Measurements from ENCODE around the gene SLC26A6. TPM values are rescaled to one million over a fixed set of nuclear protein-coding genes. Genes with fewer than 3 reads are reported as not detected.

The SLC26A6 gene
- total RNA-seq, 1 experiment from 2014 or later, result 58.9 TPM

GRCh38 chr3:48679411-48680391, 44.4 kb upstream of the SLC26A6 start (continued):
- TF ChIP-seq PREB (CRISPR knock-in tag; IDR thresholded peaks at IDR 0.05; ENCODE audit: borderline replicate concordance) (no peak), ATF2 (CRISPR knock-in tag; IDR thresholded peaks at IDR 0.05; ENCODE audit: borderline replicate concordance, low read depth) (no peak), MXD4 (CRISPR knock-in tag; IDR thresholded peaks at IDR 0.05; ENCODE audit: borderline replicate concordance) (no peak), ZNF416 (CRISPR knock-in tag; IDR thresholded peaks at IDR 0.05) (no peak), IRF2 (CRISPR knock-in tag; IDR thresholded peaks at IDR 0.05; ENCODE audit: borderline replicate concordance, low read depth) (no peak)

GRCh38 chr3:48678566-48679380, 43.5 kb upstream of the SLC26A6 start:
- Mint-ChIP-seq H3K36me3 (peaks cover 68% of the 10 kb centered on the region), H3K4me3 (no peak overlapping the region), H3K4me1 (peaks cover 2% of the 10 kb centered on the region), H3K27me3 (ENCODE audit: low read depth) (no peaks in the 10 kb centered on the region), H3K9me3 (no peaks in the 10 kb centered on the region), H3K27ac (no peak overlapping the region)
- TF ChIP-seq SP1 (CRISPR knock-in tag; conservative IDR thresholded peaks at IDR 0.05), result no peak
- TF ChIP-seq ZBTB43 (CRISPR knock-in tag; IDR thresholded peaks at IDR 0.05), result no peak
- no peak for TF ChIP-seq USF2 (CRISPR knock-in tag; IDR thresholded peaks at IDR 0.05)
- TF ChIP-seq AR (CRISPR knock-in tag; IDR thresholded peaks at IDR 0.05), result no peak
- TF ChIP-seq MYBL2 (CRISPR knock-in tag; IDR thresholded peaks at IDR 0.05), result no peak
- no peak for TF ChIP-seq E2F1 (CRISPR knock-in tag; IDR thresholded peaks at IDR 0.05)
- TF ChIP-seq KAT7 (CRISPR knock-in tag; IDR thresholded peaks at IDR 0.05; ENCODE audit: borderline replicate concordance), result no peak
- no peak for TF ChIP-seq ZNF219 (CRISPR knock-in tag; IDR thresholded peaks at IDR 0.05; ENCODE audit: borderline replicate concordance)
- no peak for TF ChIP-seq PRRX2 (CRISPR knock-in tag; IDR thresholded peaks at IDR 0.05)
- TF ChIP-seq ZNF671 (CRISPR knock-in tag; IDR thresholded peaks at IDR 0.05), result no peak
- no peak for DNase-seq (ENCODE audit: low spot score)
- no peak for ATAC-seq
- ChIA-PET CTCF (interaction anchor here (0.5 kb wide), 1 partner anchor 221 kb away, joined by 3 read pairs; no protein-coding TSS in a partner anchor), POLR2A (no interaction called here)

Measured in WTC11 (cell line).